Measurements from ENCODE around the gene HSPA1A.

The HSPA1A gene

DNA sequence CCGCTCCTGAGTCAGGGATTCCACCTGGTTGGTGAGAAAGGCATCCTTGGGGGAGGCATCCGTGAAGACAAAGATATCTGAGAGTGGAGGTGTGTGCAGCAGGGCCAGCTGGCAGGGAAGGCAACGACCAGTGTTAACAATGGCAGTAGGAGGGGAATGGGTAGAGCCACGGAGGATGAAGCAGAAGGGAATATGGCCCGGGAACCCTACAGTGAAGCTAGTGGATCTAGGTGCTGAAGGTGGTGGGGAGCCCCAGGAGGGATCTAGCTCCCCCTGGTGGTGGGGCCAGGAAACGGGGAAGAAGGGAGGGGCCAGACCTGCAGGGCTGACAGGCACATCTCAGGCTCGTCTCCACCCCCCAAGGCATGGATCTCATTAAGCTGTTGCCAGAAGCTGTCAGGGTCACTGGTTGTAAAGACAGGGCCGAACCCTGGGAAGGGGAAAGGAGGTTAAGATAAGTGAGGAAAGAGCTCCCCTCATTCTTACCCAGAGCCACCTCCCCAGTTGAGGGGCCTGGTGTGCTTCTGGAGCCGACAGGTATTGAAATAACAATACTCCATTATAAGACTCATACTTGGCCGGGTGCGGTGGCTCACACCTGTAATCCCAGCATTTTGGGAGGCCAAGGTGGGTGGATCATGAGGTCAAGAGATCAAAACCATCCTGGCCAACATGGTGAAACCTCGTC is 45.5 kb upstream of the HSPA1A start:
- peak; percentile 81 for TF ChIP-seq CTCF (IDR thresholded peaks at IDR 0.05; ENCODE audit: low read length, missing control alignments)
- DNase-seq (ENCODE audit: low read depth): peak; percentile 64
- no peak overlapping the region for H3K4me3 ChIP-seq (replicated peaks; ENCODE audit: low read depth, low read length)

- H3K4me3 ChIP-seq (replicated peaks; ENCODE audit: low read depth, low read length): no peak overlapping the region
- no peak for DNase-seq (ENCODE audit: low read depth)
- TF ChIP-seq CTCF (IDR thresholded peaks at IDR 0.05; ENCODE audit: low read length, missing control alignments): no peak
Measured at GRCh38 chr6:31770860-31771259, 44.5 kb upstream of the HSPA1A start.

DNA sequence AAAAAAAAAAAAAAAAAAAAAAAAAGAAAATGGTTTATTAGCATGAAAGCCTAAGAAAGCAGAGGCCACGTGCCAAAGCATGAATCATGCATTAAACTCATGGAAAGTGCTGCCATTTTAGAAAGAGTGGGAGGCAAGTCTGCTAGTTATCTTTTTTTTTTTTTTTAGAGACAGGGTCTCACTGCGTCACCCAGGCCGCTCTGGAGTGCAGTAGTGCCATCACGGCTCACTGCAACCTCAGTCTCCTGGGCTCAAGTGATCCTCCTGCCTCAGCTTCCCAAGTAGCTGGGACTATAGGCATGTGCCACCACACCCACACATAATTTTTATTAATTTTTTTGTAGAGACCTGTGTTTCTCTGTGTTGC is 43.4 kb upstream of the HSPA1A start:
- TF ChIP-seq CTCF (IDR thresholded peaks at IDR 0.05; ENCODE audit: low read length, missing control alignments): no peak
- no peak overlapping the region for H3K4me3 ChIP-seq (replicated peaks; ENCODE audit: low read depth, low read length)
- peak; percentile 45 for DNase-seq (ENCODE audit: low read depth)

- TF ChIP-seq CTCF (IDR thresholded peaks at IDR 0.05; ENCODE audit: low read length, missing control alignments): no peak
- DNase-seq (ENCODE audit: low read depth): no peak
- H3K4me3 ChIP-seq (replicated peaks; ENCODE audit: low read depth, low read length): no peak overlapping the region
Measured at GRCh38 chr6:31775184-31775583, 40.2 kb upstream of the HSPA1A start.

GRCh38 chr6:31775633-31776484 is 39.5 kb upstream of the HSPA1A start:
- no peak overlapping the region for H3K4me3 ChIP-seq (replicated peaks; ENCODE audit: low read depth, low read length)
- no peak for TF ChIP-seq CTCF (IDR thresholded peaks at IDR 0.05; ENCODE audit: low read length, missing control alignments)
- no peak for DNase-seq (ENCODE audit: low read depth)

- no peak overlapping the region for H3K4me3 ChIP-seq (replicated peaks; ENCODE audit: low read depth, low read length)
- TF ChIP-seq CTCF (IDR thresholded peaks at IDR 0.05; ENCODE audit: low read length, missing control alignments): no peak
- DNase-seq (ENCODE audit: low read depth): no peak
Measured at GRCh38 chr6:31776485-31776988, 38.8 kb upstream of the HSPA1A start.
